Activated CD8-positive, alpha-beta memory T cell treated with anti-CD3 and anti-CD28 coated beads, Interleukin-2, amount 10 ng/mL, durations not matched to agents 7 days and 5 days (primary cell): ENCODE data around the gene ZNF470. TPM values are rescaled to one million over a fixed set of nuclear protein-coding genes. Genes with fewer than 3 reads are reported as not detected.

ENCODE experiments used
- ATAC-seq: fragments of 150-1000 bp; cut with Tn5 transposase; one replicate; pipeline ENCODE4 v1.10.0; 2021; ENCODE audit warnings: moderate library complexity
- CTCF ChIA-PET: fragments of 350-600 bp; sonication (Branson Sonifier 250); formaldehyde crosslinking; loops from one replicate; lab custom pipeline; 2021; ENCODE audit warnings: antibody characterized with exemption; lab: Charles Lee
- DNase-seq: peaks from one replicate; pipeline ENCODE4 v3.0.0-alpha.2; 2020
- H3K27ac Mint-ChIP-seq: one replicate; pipeline ENCODE4 v1.8.0; 2021; ENCODE audit warnings: mild to moderate bottlenecking, mixed read lengths
- H3K27me3 Mint-ChIP-seq: one replicate; pipeline ENCODE4 v1.8.0; 2021; ENCODE audit warnings: mixed read lengths
- H3K36me3 Mint-ChIP-seq: one replicate; pipeline ENCODE4 v1.8.0; 2021; ENCODE audit warnings: mild to moderate bottlenecking, mixed read lengths
- H3K4me1 Mint-ChIP-seq: one replicate; pipeline ENCODE4 v1.8.0; 2021; ENCODE audit warnings: mixed read lengths
- H3K4me3 Mint-ChIP-seq: one replicate; pipeline ENCODE4 v1.8.0; 2021; ENCODE audit warnings: mild to moderate bottlenecking, moderate library complexity, mixed read lengths
- H3K9me3 Mint-ChIP-seq: one replicate; pipeline ENCODE4 v1.8.0; 2022; ENCODE audit warnings: low read depth, mixed read lengths
- total RNA-seq, 2 experiments: library from RNA; stranded (reverse); gene quantifications; one replicate each; pipeline ENCODE4 v1.2.3, GENCODE V29; 2021

ZNF470 gene
- total RNA-seq, 2 experiments from 2014 or later, result 4.0 TPM

- Mint-ChIP-seq H3K9me3 (peaks cover 65% of the 10 kb centered on the region), H3K27me3 (no peaks in the 10 kb centered on the region), H3K4me1 (no peaks in the 10 kb centered on the region), H3K27ac (no peak overlapping the region), H3K4me3 (no peak overlapping the region), H3K36me3 (peaks cover 51% of the 10 kb centered on the region)
- DNase-seq (no peak), ATAC-seq (no peak)
- CTCF ChIA-PET, result no interaction called here
These were observed 10.7 kb downstream of the ZNF470 start for GRCh38 chr19:56577719-56578602.

DNA sequence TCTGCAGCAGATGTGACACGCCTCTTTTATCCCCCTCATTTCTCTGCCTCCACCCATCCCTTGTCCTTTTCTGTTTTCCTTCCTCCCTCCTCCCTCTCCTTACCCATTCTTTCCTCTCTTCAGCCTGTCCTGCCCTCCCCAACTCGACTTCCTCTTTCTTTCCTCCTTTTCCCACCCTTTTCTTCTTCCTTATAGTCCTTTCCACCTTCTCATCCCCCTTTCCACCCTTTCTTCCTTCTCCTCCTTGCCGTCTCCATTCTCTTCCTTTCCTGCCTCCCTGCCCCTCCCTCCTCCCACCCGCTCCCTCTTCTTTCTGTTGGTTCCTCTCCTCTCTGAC lies 27.1 kb downstream of the ZNF470 start:
- Mint-ChIP-seq H3K36me3 (peaks cover 29% of the 10 kb centered on the region), H3K27me3 (no peaks in the 10 kb centered on the region), H3K9me3 (peaks cover 19% of the 10 kb centered on the region), H3K4me1 (peaks cover 13% of the 10 kb centered on the region), H3K4me3 (peak overlapping the region; percentile 97), H3K27ac (peak overlapping the region; percentile 53)
- DNase-seq, result no peak
- no peak for ATAC-seq
- CTCF ChIA-PET, result no interaction called here

GRCh38 chr19:56594783-56595547 lies 27.7 kb downstream of the ZNF470 start, which contains the start of gene ZNF71:
TSS of gene ZNF71 (plus strand) at chr19:56595302. CDS start at chr19:56601559, 6,257 bp downstream.
- H3K4me1 Mint-ChIP-seq, result peaks cover 13% of the 10 kb centered on the region
- peak; percentile 97 for ATAC-seq
- no peaks in the 10 kb centered on the region for H3K27me3 Mint-ChIP-seq
- CTCF ChIA-PET, result no interaction called here
- H3K9me3 Mint-ChIP-seq, result peaks cover 19% of the 10 kb centered on the region
- H3K36me3 Mint-ChIP-seq, result peaks cover 31% of the 10 kb centered on the region
- peak within 1 kb of the TSS; percentile 97 for H3K4me3 Mint-ChIP-seq
- DNase-seq, result peak; percentile 91
- peak within 1 kb of the TSS; percentile 89 for H3K27ac Mint-ChIP-seq

- Mint-ChIP-seq H3K36me3 (peaks cover 33% of the 10 kb centered on the region), H3K4me3 (peak overlapping the region; percentile 97), H3K9me3 (peaks cover 19% of the 10 kb centered on the region), H3K27ac (peak overlapping the region; percentile 89), H3K4me1 (peaks cover 13% of the 10 kb centered on the region), H3K27me3 (no peaks in the 10 kb centered on the region)
- DNase-seq (no peak), ATAC-seq (peak; percentile 44)
- CTCF ChIA-PET, result no interaction called here
These were observed 28.3 kb downstream of the ZNF470 start for GRCh38 chr19:56595548-56595899.

DNA sequence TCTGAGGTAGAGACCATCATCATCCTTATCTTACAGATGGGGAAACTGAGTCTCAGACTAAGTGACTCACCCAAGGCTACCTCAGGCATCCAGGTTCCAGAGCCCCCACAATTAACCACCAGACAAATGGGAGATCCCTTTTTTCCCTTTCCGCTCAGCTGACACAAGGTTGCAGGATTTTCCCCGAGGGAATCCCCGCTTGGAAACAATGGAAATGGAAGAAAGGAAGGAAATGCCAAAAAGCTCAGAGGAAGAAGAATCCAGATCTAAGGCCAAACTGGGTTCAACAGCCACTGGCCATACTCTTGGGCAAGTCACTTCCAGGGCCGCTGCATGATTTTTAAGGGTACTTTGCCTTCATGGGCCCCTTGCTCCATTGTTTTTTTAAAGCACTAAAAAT lies 29.4 kb downstream of the ZNF470 start:
- Mint-ChIP-seq H3K9me3 (peaks cover 19% of the 10 kb centered on the region), H3K27me3 (no peaks in the 10 kb centered on the region), H3K4me1 (peaks cover 13% of the 10 kb centered on the region), H3K36me3 (peaks cover 45% of the 10 kb centered on the region), H3K4me3 (no peak overlapping the region), H3K27ac (no peak overlapping the region)
- CTCF ChIA-PET, result no interaction called here
- ATAC-seq (no peak), DNase-seq (no peak)

GRCh38 chr19:56597696-56598095 lies 30.4 kb downstream of the ZNF470 start:
- Mint-ChIP-seq H3K9me3 (peaks cover 19% of the 10 kb centered on the region), H3K4me3 (no peak overlapping the region), H3K27me3 (no peaks in the 10 kb centered on the region), H3K36me3 (peaks cover 54% of the 10 kb centered on the region), H3K4me1 (peaks cover 13% of the 10 kb centered on the region), H3K27ac (no peak overlapping the region)
- ATAC-seq, result no peak
- CTCF ChIA-PET, result no interaction called here
- DNase-seq, result no peak

GRCh38 chr19:56601375-56601774 lies 34.1 kb downstream of the ZNF470 start:
- H3K27ac Mint-ChIP-seq, result no peak overlapping the region
- no peak overlapping the region for H3K4me3 Mint-ChIP-seq
- ATAC-seq, result no peak
- peaks cover 32% of the 10 kb centered on the region for H3K9me3 Mint-ChIP-seq
- H3K36me3 Mint-ChIP-seq, result peaks cover 70% of the 10 kb centered on the region
- H3K4me1 Mint-ChIP-seq, result no peaks in the 10 kb centered on the region
- no peaks in the 10 kb centered on the region for H3K27me3 Mint-ChIP-seq
- CTCF ChIA-PET, result no interaction called here
- DNase-seq, result no peak

GRCh38 chr19:56603829-56604228 lies 36.6 kb downstream of the ZNF470 start:
- Mint-ChIP-seq H3K27ac (no peak overlapping the region), H3K4me3 (no peak overlapping the region), H3K36me3 (peaks cover 65% of the 10 kb centered on the region), H3K27me3 (no peaks in the 10 kb centered on the region), H3K9me3 (peaks cover 39% of the 10 kb centered on the region), H3K4me1 (no peaks in the 10 kb centered on the region)
- DNase-seq (no peak), ATAC-seq (no peak)
- CTCF ChIA-PET, result no interaction called here

DNA sequence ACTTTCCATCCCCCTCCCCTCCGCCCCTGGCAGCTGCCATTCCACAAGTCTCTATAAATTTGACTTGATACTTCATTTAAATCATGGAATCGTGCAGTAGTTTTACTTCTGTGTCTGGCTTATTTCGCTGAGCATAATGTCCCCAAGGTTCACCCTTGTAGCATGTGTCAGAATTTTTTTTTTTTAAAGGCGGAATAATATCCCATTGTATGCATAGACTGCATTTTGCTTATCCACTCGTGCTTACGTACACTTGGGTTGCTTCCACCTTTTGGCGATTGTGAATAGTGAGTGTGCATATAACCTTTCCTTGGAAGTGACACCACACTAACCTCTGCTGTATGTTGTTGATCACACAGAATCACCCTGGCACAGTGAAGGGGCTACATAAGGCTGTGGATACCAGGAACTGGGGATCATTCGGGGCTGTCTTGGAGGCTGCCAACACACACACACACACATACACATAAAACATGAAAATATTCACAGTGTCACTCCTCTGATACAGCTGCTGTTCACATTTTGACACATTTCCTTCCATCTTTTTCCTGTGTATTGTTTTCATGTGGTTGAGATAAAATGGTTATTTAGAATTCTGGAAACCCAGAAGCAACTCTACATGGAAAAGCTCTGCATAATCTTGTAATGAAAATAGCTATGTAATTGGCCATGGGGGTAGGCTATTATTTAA lies 41.2 kb downstream of the ZNF470 start:
- Mint-ChIP-seq H3K9me3 (peaks cover 38% of the 10 kb centered on the region), H3K4me3 (no peak overlapping the region), H3K36me3 (peaks cover 52% of the 10 kb centered on the region), H3K27me3 (no peaks in the 10 kb centered on the region), H3K4me1 (no peaks in the 10 kb centered on the region), H3K27ac (no peak overlapping the region)
- no peak for DNase-seq
- CTCF ChIA-PET, result no interaction called here
- no peak for ATAC-seq

DNA sequence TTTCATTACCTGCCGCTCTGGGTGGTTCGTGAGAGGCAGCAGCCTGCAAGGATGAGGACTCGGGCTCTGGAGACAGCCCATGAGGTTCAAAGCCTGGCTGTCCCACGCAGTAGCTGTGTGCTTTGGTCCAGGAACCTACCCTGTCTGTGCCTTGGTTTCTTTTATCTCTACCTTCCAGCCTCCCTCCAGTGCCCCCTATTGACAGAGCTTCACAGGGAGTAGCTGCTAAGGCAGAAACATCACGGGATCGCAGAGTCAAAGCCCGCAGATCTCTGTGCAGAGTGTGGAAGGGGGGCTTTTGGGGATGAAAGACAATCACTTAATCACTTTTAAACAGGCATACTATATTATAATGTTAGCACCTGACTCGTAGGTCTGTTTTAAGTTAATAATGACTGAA lies 44.0 kb downstream of the ZNF470 start:
- CTCF ChIA-PET, result no interaction called here
- H3K9me3 Mint-ChIP-seq, result peaks cover 43% of the 10 kb centered on the region
- DNase-seq, result no peak
- H3K27me3 Mint-ChIP-seq, result no peaks in the 10 kb centered on the region
- no peak overlapping the region for H3K4me3 Mint-ChIP-seq
- no peak for ATAC-seq
- no peak overlapping the region for H3K27ac Mint-ChIP-seq
- H3K4me1 Mint-ChIP-seq, result no peaks in the 10 kb centered on the region
- peaks cover 61% of the 10 kb centered on the region for H3K36me3 Mint-ChIP-seq

DNA sequence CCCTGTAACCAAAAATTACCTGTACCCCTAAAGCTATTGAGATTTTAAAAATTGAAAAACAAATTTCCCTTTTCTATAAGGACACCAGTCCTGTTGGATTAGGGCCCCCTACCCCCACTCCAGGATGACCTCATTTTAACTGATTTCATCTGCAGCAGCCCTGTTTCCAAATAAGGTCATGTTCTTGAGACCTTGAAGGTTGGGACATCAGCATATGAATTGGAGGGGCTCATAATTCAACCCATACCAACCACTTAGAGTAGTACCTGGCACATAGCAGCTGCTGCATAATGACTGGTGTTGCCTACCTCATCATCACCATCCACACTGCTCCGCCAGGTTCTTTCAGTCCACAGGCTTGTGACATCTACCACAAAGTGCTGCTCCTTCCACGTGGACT lies 45.5 kb downstream of the ZNF470 start:
- H3K36me3 Mint-ChIP-seq, result peaks cover 69% of the 10 kb centered on the region
- H3K27ac Mint-ChIP-seq, result no peak overlapping the region
- DNase-seq (no peak), ATAC-seq (no peak)
- H3K27me3 Mint-ChIP-seq, result no peaks in the 10 kb centered on the region
- CTCF ChIA-PET, result no interaction called here
- H3K9me3 Mint-ChIP-seq, result peaks cover 50% of the 10 kb centered on the region
- H3K4me1 Mint-ChIP-seq, result no peaks in the 10 kb centered on the region
- no peak overlapping the region for H3K4me3 Mint-ChIP-seq

GRCh38 chr19:56613639-56614038 lies 46.4 kb downstream of the ZNF470 start:
- Mint-ChIP-seq H3K27me3 (no peaks in the 10 kb centered on the region), H3K9me3 (peaks cover 48% of the 10 kb centered on the region), H3K36me3 (peaks cover 70% of the 10 kb centered on the region), H3K4me3 (no peak overlapping the region), H3K4me1 (no peaks in the 10 kb centered on the region), H3K27ac (no peak overlapping the region)
- no peak for DNase-seq
- CTCF ChIA-PET, result no interaction called here
- no peak for ATAC-seq

- no peak overlapping the region for H3K27ac Mint-ChIP-seq
- peaks cover 48% of the 10 kb centered on the region for H3K9me3 Mint-ChIP-seq
- CTCF ChIA-PET, result no interaction called here
- DNase-seq (no peak), ATAC-seq (no peak)
- H3K4me3 Mint-ChIP-seq, result no peak overlapping the region
- H3K36me3 Mint-ChIP-seq, result peaks cover 79% of the 10 kb centered on the region
- H3K4me1 Mint-ChIP-seq, result no peaks in the 10 kb centered on the region
- H3K27me3 Mint-ChIP-seq, result no peaks in the 10 kb centered on the region
These were observed 50.3 kb downstream of the ZNF470 start for GRCh38 chr19:56617531-56617930.
